LNCaP clone FGC (cell line): Measurements from ENCODE around the gene CHMP3.

Experiments used
- DNase-seq: peaks from one replicate; pipeline ENCODE4 v3.0.0-alpha.2; 2011; ENCODE audit warnings: low read depth
- H3K4me3 ChIP-seq: 2 replicates; pipeline ENCODE4 v1.5.1; 2011; ENCODE audit warnings: mild to moderate bottlenecking, low read depth, low read length, control low read depth
- TF ChIP-seq, protein P1 (sequence below): IDR thresholded peaks from 2 replicates; pipeline ENCODE4 v1.5.1; 2012; ENCODE audit warnings: mild to moderate bottlenecking; ENCODE audit not compliant: control insufficient read depth, insufficient read depth; ENCODE audit errors: extremely low read depth

The CHMP3 gene

DNA sequence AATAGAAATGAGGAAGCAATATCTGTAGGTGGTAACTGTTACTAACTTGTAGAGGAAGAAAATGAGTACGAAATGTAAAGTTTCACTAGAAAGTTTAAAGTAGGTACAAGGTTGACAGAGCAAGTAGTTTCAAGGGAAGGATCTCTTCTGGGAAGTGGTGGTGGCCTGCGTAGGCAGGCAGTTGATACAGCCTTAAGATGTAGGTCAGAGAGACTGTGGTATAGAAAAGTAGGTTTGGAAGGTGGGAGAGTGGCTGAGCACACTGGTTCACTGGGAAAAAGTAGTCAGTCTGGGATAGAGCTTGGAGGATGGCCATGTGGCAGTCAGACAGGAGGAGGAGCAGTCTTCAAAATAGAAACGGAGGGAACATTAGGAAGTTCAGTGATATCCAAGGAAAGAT, 98.6 kb downstream of the CHMP3 start:
- no peak for DNase-seq

DNA sequence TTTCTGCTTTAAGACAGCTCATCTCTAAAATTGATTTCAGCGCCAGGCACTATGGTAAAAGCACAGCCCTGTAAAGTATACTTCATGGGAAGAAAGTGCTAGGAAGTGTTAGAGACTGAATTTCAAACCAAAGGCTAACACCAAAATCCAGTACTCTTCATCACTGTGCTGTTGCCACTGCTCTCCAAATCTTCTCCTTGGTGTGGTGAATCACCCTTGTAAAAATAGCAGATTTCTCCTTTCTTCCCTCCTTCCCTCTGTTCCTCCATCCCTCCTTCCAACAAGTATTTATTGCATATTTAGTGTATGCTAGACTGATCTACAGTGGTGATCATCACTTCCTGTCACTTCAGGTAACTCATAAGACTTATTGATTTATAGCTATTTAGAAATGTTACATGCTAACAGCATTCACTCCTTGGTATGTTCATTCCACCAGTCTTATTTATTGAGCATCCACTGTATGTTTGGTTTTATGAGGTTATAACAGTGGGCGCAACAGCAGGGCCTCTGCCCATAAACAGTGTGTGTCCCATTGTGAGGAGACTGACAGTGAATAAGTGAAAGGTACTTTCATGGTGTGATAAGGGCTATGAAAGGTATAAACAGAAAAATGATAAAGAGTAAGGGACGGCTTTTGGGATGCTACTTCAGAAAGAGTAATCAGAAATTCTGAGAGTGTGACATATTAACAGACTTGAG, 102.0 kb downstream of the CHMP3 start:
- TF ChIP-seq, protein P1, sequence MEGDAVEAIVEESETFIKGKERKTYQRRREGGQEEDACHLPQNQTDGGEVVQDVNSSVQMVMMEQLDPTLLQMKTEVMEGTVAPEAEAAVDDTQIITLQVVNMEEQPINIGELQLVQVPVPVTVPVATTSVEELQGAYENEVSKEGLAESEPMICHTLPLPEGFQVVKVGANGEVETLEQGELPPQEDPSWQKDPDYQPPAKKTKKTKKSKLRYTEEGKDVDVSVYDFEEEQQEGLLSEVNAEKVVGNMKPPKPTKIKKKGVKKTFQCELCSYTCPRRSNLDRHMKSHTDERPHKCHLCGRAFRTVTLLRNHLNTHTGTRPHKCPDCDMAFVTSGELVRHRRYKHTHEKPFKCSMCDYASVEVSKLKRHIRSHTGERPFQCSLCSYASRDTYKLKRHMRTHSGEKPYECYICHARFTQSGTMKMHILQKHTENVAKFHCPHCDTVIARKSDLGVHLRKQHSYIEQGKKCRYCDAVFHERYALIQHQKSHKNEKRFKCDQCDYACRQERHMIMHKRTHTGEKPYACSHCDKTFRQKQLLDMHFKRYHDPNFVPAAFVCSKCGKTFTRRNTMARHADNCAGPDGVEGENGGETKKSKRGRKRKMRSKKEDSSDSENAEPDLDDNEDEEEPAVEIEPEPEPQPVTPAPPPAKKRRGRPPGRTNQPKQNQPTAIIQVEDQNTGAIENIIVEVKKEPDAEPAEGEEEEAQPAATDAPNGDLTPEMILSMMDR, result no peak
- H3K4me3 ChIP-seq, result no peak overlapping the region
- DNase-seq, result no peak

More for the DNA sequence above, 98.6 kb downstream of the CHMP3 start:
- TF ChIP-seq, protein P1, result no peak
- H3K4me3 ChIP-seq, result no peak overlapping the region

DNA sequence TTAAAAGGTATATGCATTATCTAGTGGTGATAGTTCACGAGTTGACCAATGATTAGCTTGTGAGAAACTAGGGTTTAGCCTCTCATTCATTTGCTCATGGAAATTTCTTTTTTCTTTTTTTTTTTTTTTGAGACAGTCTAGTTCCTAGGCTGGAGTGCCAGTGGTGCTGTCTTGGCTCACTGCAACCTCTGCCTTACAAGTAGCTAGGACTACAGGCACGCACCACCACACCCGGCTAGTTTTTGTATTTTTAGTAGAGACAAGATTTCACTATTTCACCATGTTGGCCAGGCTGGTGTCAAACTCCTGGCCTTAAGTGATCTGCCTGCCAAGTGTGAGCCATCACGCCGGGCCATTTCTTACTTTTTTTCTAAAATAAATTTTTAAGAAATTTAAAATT, 108.1 kb downstream of the CHMP3 start:
- H3K4me3 ChIP-seq, result no peak overlapping the region
- TF ChIP-seq, protein P1, result no peak
- no peak for DNase-seq

DNA sequence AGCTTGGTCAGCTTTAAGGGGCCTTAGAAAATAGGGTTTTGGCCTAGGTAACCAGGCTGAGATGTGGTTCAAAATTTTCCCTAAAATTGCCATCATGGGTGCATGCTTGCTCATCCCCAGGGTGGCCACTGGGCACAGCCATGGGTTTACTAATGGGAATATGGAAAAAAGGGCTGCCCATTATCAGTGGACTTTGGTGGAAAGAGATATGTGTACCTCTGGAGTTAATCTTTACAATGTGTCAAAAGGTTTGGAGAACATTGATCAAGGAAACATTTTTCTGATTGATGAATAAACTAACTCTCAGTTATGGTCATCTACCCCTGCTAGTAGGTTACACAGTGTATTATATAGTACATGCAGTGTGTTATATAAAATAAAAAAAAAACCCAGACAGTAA, 109.0 kb downstream of the CHMP3 start:
- TF ChIP-seq, protein P1, result no peak
- no peak overlapping the region for H3K4me3 ChIP-seq

DNA sequence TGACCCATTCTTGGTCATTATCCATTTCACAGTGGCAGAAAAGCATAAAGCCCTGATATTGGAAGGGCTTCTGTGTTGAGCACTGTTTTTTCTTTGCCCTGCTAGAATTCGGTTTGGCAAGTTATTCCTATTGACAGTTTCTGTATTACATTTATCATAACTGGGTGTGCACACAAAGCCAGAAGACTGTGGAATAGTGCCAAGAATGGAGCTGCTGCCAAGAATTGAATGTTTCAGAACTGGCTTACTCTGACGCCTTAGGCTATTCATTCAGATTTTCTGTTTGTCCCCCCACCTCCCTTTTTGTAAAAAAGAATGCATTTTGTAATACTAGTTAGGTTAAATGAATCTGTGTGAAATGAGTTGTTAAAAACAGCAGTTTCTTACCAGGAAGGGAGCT, 109.4 kb downstream of the CHMP3 start:
- peak; percentile 74 for DNase-seq
- TF ChIP-seq, protein P1, result no peak
- H3K4me3 ChIP-seq, result no peak overlapping the region

More for the DNA sequence above, 109.0 kb downstream of the CHMP3 start:
- no peak for DNase-seq
